Skin epidermis (tissue), 12 donors: ENCODE data around the gene AIRE.
A peak's percentile ranks its signal among the peaks of the same experiment; 100 is the strongest.
"Not testable (repeated sequence)": the region's sequence is repeated elsewhere in the genome, so short reads cannot be mapped to it uniquely, and the experiment has no call there.

Experiments used
- H3K27ac ChIP-seq, 21 experiments: fragments of 200-600 bp; sonication (generic) in 11 of 21; one replicate each; pipeline ENCODE4 v1.5.0; 2020; ENCODE audit warnings: mild to moderate bottlenecking in 3 of 21, inconsistent platforms in 2 of 21, moderate library complexity in 2 of 21
- H3K4me3 ChIP-seq, 7 experiments: fragments of 200-600 bp; sonication (generic) in 2 of 7; one replicate each; pipeline ENCODE4 v1.5.0; 2020; ENCODE audit warnings: inconsistent platforms in 2 of 7, mild to moderate bottlenecking in 2 of 7, moderate library complexity in 1 of 7

The AIRE gene

DNA sequence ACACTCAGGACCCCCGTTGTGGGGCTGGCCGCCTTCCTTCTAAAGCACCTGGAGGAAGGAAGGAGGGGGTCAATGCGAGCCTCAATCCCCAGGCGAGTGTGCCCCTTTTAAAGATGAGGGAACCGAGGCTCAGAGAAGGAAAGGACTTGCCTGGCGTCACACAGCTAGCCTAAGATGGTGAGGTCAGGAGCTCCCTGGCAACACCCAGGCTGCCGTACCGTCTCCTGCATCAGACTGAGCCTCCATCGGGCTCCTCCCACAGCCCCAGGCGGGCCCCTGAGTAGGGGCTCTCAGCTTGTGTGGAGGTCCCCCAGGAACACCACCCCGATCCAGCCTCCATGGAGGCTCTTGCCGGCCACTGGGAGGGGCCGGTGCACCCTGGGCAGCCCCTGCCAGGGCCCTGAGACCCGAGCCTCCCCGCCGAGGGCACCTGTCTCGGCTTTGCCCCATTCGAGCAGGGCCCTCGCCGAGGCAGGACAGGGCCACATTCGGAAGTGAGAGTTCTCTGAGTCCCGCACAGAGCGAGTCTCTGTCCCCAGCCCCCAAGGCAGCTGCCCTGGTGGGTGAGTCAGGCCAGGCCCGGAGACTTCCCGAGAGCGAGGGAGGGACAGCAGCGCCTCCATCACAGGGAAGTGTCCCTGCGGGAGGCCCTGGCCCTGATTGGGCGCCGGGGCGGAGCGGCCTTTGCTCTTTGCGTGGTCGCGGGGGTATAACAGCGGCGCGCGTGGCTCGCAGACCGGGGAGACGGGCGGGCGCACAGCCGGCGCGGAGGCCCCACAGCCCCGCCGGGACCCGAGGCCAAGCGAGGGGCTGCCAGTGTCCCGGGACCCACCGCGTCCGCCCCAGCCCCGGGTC is at the start of gene AIRE:
Gene AIRE (plus strand): TSS at position 739 of the 855 bp plus-strand sequence. CDS start 131 bp downstream, outside the sequence.
- Histone ChIP-seq H3K4me3 (no peak within 1 kb of the TSS), H3K27ac (peak within 1 kb of the TSS in 1 of 21 experiments; percentile 6)

DNA sequence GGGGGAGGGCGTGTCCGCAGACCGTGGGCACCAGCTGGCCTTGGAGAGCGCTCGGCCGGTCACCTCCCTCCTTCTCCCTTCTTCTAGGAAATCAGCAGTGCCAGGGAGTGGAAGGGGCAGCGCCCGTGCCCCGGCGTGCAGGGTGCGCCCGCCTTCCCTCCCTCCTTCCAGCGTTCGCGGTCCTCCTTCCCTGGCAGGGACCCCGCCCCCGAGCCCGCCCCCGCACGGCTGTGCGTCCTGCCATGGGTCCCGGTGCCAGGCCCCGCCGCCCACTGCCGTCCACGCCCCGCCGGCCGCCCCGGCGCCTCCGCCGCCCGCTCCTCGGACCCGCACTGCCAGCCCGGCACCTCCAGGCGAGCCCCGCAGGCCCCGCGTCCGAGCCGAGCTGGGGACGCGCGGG is 45.3 kb upstream of the AIRE start:
- not testable (repeated sequence) for H3K4me3 ChIP-seq, H3K27ac ChIP-seq

DNA sequence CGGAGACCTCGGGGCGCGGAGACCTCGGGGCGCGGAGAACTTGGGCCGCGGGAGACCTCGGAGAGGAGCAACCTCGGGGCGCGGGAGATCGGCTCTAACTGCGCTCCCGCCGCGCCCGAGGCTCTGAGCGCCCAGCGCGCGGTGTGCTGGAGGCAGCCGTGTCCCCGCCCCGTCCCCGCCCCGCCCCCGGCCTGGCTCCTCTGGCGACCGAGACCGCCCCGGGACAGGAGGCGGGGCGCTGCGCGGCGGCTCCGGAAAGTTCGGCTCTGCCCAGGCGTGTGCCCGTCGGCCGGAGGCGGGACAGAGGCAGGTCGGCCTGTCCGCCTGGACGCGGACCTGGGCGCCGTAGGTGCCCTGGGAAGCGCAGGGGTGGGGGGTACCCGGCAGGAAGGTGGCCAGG is 44.8 kb upstream of the AIRE start, which contains the start of gene ICOSLG:
Gene ICOSLG (minus strand): TSS at position 102 of the 400 bp plus-strand sequence. CDS start 126 bp downstream, outside the sequence.
- not testable (repeated sequence) for H3K27ac ChIP-seq, H3K4me3 ChIP-seq

DNA sequence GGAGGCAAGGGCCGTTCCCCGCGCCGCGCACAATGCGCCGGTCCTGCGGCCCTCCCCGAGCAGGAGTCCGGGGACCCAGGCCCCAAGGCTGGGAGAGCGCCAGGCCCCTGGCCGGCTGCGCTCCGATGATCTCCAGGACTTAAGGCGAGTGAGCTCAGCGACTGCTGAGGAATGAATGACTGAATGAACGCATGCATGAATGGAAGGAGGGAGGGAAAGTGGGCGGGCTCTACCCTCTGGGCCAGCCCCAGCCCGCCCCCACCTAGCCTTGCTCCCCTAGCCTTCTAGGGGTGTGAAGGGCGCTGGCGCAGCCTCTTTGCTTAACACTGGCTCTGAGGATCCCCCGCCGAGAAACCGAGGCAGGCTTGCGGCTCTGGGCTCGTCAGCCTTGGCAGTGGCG is 44.4 kb upstream of the AIRE start:
- not testable (repeated sequence) for H3K4me3 ChIP-seq, H3K27ac ChIP-seq

- H3K4me3 ChIP-seq, H3K27ac ChIP-seq: not testable (repeated sequence)
These were observed 41.7 kb upstream of the AIRE start for GRCh38 chr21:44243980-44244379.

GRCh38 chr21:44247904-44248303 is 37.8 kb upstream of the AIRE start:
- not testable (repeated sequence) for H3K4me3 ChIP-seq, H3K27ac ChIP-seq

DNA sequence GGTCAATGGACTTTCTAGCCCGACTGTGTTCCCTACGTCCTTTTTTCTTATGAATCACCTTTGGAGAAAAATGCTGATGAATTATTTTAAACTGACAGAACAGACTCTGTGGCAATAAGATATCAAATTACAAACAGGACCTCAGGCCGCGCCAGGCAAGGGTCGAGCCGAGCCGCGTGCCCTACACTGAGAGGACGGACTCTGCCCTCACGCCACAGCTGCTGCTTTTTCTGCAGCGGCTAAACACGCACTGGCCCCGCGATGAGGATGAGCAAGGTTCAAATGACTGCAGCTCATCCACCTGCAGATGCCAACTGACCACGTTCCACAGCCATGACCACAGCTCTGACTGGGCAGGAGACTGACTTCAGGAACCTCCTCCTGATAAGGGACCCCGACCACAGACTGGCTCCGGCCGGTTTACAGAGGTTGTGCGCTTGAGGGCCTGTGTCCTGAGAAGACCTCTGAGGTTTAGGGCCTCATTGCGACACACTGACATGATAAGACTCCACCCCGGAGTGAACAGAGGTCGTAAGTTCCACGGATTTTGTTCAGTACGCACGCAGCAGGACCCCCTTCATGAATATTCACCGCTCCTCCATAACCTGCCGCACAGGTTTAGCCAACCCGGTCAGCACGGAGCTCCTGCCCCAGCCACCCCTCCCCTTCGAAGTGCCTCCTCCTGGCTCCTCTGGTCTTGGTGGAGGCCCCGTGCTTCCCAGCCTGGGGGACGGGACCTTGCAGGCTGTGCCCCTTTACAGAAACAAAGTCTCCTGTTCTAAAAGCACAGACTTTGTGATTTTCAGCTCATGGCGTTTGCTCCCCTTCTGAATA is 36.3 kb upstream of the AIRE start:
- not testable (repeated sequence) for H3K27ac ChIP-seq, H3K4me3 ChIP-seq

DNA sequence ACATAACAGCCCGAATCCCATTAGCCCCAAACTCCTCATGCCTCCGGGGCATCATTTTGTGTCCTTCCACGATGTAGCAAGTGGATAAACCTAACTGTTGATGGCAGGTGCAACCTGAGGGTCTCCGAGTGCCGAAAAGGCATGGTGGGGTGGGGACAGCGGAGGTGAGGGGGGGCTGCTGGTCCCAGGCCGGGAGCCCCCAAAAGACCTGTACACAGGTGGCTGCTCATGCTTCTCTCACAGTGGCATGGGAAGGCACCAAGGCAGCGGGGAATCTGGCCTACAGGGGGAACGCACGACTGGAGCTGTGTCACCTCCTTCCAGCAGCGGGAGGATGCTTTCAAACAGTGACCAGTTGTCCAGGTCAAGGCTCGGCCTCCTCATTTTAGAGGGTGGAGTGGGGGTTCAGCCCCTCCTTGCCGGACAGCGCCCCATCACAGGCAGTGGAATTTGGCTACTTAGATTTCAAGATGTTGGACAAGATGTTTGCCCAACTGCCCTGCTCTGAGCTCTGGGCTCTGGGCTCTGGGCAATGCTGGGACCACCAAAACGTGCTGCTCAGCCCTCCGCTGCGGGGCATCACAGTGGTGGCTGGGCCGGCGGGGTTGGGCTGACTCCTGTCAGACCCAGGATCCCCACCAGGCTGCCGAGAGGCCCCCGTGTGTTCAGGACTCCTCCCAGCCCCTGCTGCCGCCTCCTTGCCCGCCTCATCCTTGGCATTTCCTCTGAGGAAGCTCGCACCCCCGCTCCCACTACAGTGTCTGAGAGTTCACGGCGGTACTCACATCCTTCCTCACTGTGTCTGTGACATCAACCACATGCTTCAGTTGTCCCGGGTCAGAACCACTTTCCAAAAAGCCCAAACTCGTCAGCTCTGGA is 31.6 kb upstream of the AIRE start:
- Histone ChIP-seq H3K27ac (no peak overlapping the region), H3K4me3 (no peak overlapping the region)

- Histone ChIP-seq H3K4me3 (no peak overlapping the region), H3K27ac (no peak overlapping the region)
These were observed 30.1 kb upstream of the AIRE start for GRCh38 chr21:44255511-44255981.

- no peak overlapping the region for H3K27ac ChIP-seq
- H3K4me3 ChIP-seq: no peak overlapping the region
These were observed 27.5 kb upstream of the AIRE start for GRCh38 chr21:44258056-44258725.

GRCh38 chr21:44259082-44259705 is 26.5 kb upstream of the AIRE start:
- no peak overlapping the region for H3K4me3 ChIP-seq
- no peak overlapping the region for H3K27ac ChIP-seq

DNA sequence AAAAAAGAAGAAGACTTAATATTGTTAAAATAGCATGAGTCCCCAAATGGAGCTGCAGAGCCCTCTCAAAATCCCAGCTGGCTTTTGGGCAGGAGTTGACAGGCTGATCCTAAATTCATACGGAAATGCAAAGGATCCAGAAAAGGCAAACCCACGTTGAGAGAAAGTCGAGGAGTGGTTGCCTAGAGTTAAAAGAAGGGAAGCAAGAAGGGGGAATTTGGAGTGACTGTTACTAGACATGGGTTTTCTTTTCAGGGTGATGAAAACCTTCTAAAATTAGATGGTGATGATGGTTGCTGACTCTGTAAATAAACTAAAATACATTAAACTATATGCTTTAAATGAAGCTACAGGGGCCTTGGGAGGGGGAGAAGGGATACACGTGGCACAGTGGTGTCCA is 25.6 kb upstream of the AIRE start:
- H3K27ac ChIP-seq: no peak overlapping the region
- no peak overlapping the region for H3K4me3 ChIP-seq

GRCh38 chr21:44260791-44261631 is 24.7 kb upstream of the AIRE start:
- H3K4me3 ChIP-seq: no peak overlapping the region

DNA sequence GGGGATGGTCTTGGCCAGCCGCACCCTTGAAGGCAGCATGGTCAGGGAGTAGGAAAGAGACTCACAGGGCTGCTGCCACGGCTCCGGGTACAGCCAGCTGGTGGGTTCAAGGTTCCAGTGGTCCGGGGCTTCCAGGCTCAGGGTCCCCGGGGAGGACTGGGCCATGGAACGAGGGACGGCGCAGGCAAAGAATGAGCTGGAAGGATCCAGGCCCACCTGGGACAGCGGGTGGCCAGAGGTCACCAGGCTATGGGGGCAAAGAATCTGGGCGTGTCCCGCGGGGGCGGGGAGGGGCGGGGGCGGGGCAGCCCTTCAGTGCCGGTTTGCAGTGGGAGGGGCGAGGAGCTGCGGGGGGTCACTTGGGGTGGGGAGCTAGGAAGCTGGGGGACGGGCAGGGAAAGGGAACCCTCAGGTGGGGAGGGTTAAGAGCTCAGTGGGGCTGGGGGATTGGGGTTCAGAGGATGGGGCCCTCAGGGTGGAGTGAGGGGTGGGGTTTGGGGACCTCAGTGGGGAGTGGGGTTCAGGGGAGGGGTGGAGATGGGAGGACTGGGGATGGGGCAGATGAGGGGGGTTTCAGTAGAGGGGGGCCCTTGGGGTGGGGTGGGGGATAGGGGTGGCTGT is 23.9 kb upstream of the AIRE start, which contains the start of gene DNMT3L:
Gene DNMT3L (minus strand): TSS at position 223 of the 621 bp plus-strand sequence. CDS start 638 bp downstream, outside the sequence.
- H3K4me3 ChIP-seq: no peak within 1 kb of the TSS

More at GRCh38 chr21:44260791-44261631, 24.7 kb upstream of the AIRE start:
- H3K27ac ChIP-seq: no peak overlapping the region

GRCh38 chr21:44262338-44263056 is 23.2 kb upstream of the AIRE start:
- H3K27ac ChIP-seq: no peak overlapping the region
- H3K4me3 ChIP-seq: no peak overlapping the region

More for the DNA sequence above, 23.9 kb upstream of the AIRE start, which contains the start of gene DNMT3L:
- H3K27ac ChIP-seq: no peak within 1 kb of the TSS

DNA sequence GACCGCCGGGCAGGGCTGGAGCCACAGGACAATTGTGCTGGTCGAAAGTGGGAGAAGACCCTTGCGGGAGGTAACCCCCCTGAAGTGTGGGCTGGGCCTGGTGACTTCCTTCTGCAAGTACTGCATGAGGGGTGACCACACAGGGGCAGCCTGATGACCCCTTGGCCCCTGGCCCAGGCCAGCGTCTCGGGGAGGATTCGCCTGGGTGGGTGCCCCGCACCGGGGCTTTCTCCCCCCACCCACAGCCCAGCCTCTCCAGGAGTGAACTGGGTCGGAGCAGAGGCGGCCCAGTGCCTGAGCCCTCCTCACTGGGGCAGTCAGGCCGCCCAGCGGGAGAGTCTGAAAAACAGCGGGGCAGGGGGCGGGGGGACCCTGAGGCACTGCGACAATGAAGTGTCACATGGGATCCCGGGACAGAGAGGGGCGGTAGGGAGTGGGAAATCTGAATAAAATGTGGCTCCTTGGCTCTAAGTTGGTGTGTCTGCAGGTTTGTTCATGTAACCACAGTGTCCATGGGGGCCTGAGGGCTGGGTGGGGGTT is 22.4 kb upstream of the AIRE start:
- no peak overlapping the region for H3K4me3 ChIP-seq
- no peak overlapping the region for H3K27ac ChIP-seq
